Smooth muscle cell (in vitro differentiated cells): ENCODE measurements around the gene IGSF9B. TPM values are rescaled to one million over a fixed set of nuclear protein-coding genes. Genes with fewer than 3 reads are reported as not detected.
"Not testable (repeated sequence)": the region's sequence is repeated elsewhere in the genome, so short reads cannot be mapped to it uniquely, and the experiment has no call there.

ENCODE experiments used
- DNase-seq: peaks from one replicate; lab custom pipeline; 2025; ENCODE audit not compliant: unreplicated experiment; lab: John Stamatoyannopoulos, UW
- H2AFZ ChIP-seq: fragments of 200-600 bp; sonication (generic); 2 replicates; pipeline ENCODE4 v1.6.0; 2016; ENCODE audit warnings: antibody characterized with exemption, low read depth, mild to moderate bottlenecking
- H3F3A ChIP-seq: fragments of 200-600 bp; sonication (generic); 2 replicates; pipeline ENCODE4 v1.6.0; 2017; ENCODE audit warnings: antibody characterized with exemption, low read depth
- H3K27ac ChIP-seq: fragments of 200-600 bp; sonication (generic); 2 replicates; pipeline ENCODE4 v1.5.1; 2016; ENCODE audit warnings: low read depth, mild to moderate bottlenecking
- H3K27me3 ChIP-seq: fragments of 200-600 bp; sonication (generic); 2 replicates; pipeline ENCODE4 v1.6.1; 2016; ENCODE audit warnings: low read depth, mild to moderate bottlenecking
- H3K36me3 ChIP-seq: fragments of 200-600 bp; sonication (generic); 2 replicates; pipeline ENCODE4 v1.5.1; 2016; ENCODE audit warnings: low read depth
- H3K4me1 ChIP-seq: fragments of 200-600 bp; sonication (generic); 2 replicates; pipeline ENCODE4 v1.5.1; 2016; ENCODE audit warnings: low read depth
- H3K4me2 ChIP-seq: fragments of 200-600 bp; sonication (generic); 2 replicates; pipeline ENCODE4 v1.6.0; 2016; ENCODE audit warnings: mild to moderate bottlenecking
- H3K4me3 ChIP-seq: fragments of 200-600 bp; sonication (generic); 2 replicates; pipeline ENCODE4 v1.5.1; 2016; ENCODE audit warnings: mild to moderate bottlenecking
- H3K79me2 ChIP-seq: fragments of 200-600 bp; sonication (generic); 2 replicates; pipeline ENCODE4 v1.6.0; 2016; ENCODE audit warnings: low read depth, mild to moderate bottlenecking
- H3K9ac ChIP-seq: fragments of 200-600 bp; sonication (generic); 2 replicates; pipeline ENCODE4 v1.6.0; 2016; ENCODE audit warnings: low read depth
- H3K9me3 ChIP-seq: fragments of 200-600 bp; sonication (generic); replicated peaks from 2 replicates; pipeline ENCODE4 v1.5.1; 2016; ENCODE audit warnings: low read depth
- H4K20me1 ChIP-seq: fragments of 200-600 bp; sonication (generic); 2 replicates; pipeline ENCODE4 v1.6.0; 2016; ENCODE audit warnings: low read depth
- CTCF ChIP-seq: fragments of 200-600 bp; sonication (generic); IDR thresholded peaks from 2 replicates; pipeline ENCODE4 v1.5.1; 2017; ENCODE audit warnings: borderline replicate concordance, mild to moderate bottlenecking, antibody characterized with exemption; ENCODE audit not compliant: insufficient read depth, poor library complexity, severe bottlenecking
- WGBS: methylation state at CpG from one replicate; pipeline ENCODE4 v1.1.7; 2016; ENCODE audit warnings: low lambda C conversion rate; 5-methylcytosine and 5-hydroxymethylcytosine counted together
- polyA plus RNA-seq: library from polyadenylated mRNA; unstranded; fragments of >200 nt; fragmentation: Nextera tagmentation; extraction: Ambion mirVana; gene quantifications from 2 replicates; pipeline ENCODE4 v1.2.1, GENCODE V29; 2016
- total RNA-seq: library from RNA; depleted of rRNA; stranded (reverse); fragments of >200 nt; gene quantifications from 2 replicates; pipeline ENCODE4 v1.2.3, GENCODE V29; 2014

Gene IGSF9B
- 1.7 and 3.0 TPM in 2 replicates for total RNA-seq
- polyA plus RNA-seq: 0.82 and 1.8 TPM in 2 replicates

- Histone ChIP-seq H3K9me3 (no peaks in the 10 kb centered on the region), H3K4me1 (peaks cover 20% of the 10 kb centered on the region), H3K4me2 (peak within 1 kb of the TSS; percentile 94), H3K79me2 (no peaks in the 10 kb centered on the region), H3K36me3 (no peaks in the 10 kb centered on the region), H4K20me1 (no peaks in the 10 kb centered on the region), H2AFZ (peak within 1 kb of the TSS; percentile 12), H3K9ac (no peak within 1 kb of the TSS), H3K4me3 (peak within 1 kb of the TSS; percentile 54), H3F3A (peaks cover 11% of the 10 kb centered on the region), H3K27ac (no peak within 1 kb of the TSS), H3K27me3 (peaks cover 55% of the 10 kb centered on the region)
- DNase-seq: no peak
- under 1% methylated on average over 82 of the region's 100 CpGs for WGBS
- TF ChIP-seq CTCF: no peak
Observed at GRCh38 chr11:133956650-133957633, at the start of gene IGSF9B. TSS of gene IGSF9B (minus strand) at chr11:133956968. CDS start at chr11:133956754, 214 bp downstream.

- no peak overlapping the region for H3K27ac ChIP-seq
- 69% methylated on average over 10 of the region's 10 CpGs for WGBS
Observed at GRCh38 chr11:134004496-134005172, 47.9 kb upstream of the IGSF9B start.

GRCh38 chr11:134003792-134004495 lies 47.2 kb upstream of the IGSF9B start:
- H2AFZ ChIP-seq: no peak overlapping the region
- no peaks in the 10 kb centered on the region for H3K4me1 ChIP-seq
- H3K9ac ChIP-seq: no peak overlapping the region
- no peaks in the 10 kb centered on the region for H3K36me3 ChIP-seq
- DNase-seq: no peak
- no peaks in the 10 kb centered on the region for H3K79me2 ChIP-seq
- H3K27me3 ChIP-seq: no peaks in the 10 kb centered on the region
- H3K4me3 ChIP-seq: no peak overlapping the region
- H3F3A ChIP-seq: no peaks in the 10 kb centered on the region
- H4K20me1 ChIP-seq: no peaks in the 10 kb centered on the region
- no peaks in the 10 kb centered on the region for H3K9me3 ChIP-seq
- WGBS: 79% methylated on average over 9 of the region's 9 CpGs
- no peak for TF ChIP-seq CTCF
- no peak overlapping the region for H3K4me2 ChIP-seq
- no peak overlapping the region for H3K27ac ChIP-seq

More at GRCh38 chr11:134004496-134005172, 47.9 kb upstream of the IGSF9B start:
- no peak overlapping the region for H3K4me2 ChIP-seq
- no peaks in the 10 kb centered on the region for H3K9me3 ChIP-seq
- no peak overlapping the region for H3K4me3 ChIP-seq
- TF ChIP-seq CTCF: no peak
- H3K36me3 ChIP-seq: no peaks in the 10 kb centered on the region
- no peaks in the 10 kb centered on the region for H3K27me3 ChIP-seq
- H2AFZ ChIP-seq: no peak overlapping the region
- H3K9ac ChIP-seq: no peak overlapping the region
- H4K20me1 ChIP-seq: no peaks in the 10 kb centered on the region
- H3K4me1 ChIP-seq: no peaks in the 10 kb centered on the region
- no peaks in the 10 kb centered on the region for H3K79me2 ChIP-seq
- DNase-seq: no peak
- H3F3A ChIP-seq: no peaks in the 10 kb centered on the region

- not testable (repeated sequence) for H4K20me1 ChIP-seq, H3K27me3 ChIP-seq, H3K4me3 ChIP-seq, H3K79me2 ChIP-seq, H3K27ac ChIP-seq, H3K36me3 ChIP-seq, DNase-seq, H3K9me3 ChIP-seq, H3K9ac ChIP-seq, H3F3A ChIP-seq, H3K4me1 ChIP-seq, H2AFZ ChIP-seq, H3K4me2 ChIP-seq
- 97% methylated on average over 21 of the region's 37 CpGs for WGBS
Observed at GRCh38 chr11:134002819-134003218, 46.1 kb upstream of the IGSF9B start.

- not testable (repeated sequence) for H4K20me1 ChIP-seq, DNase-seq
- WGBS: 55% methylated on average over 10 of the region's 10 CpGs
Observed at GRCh38 chr11:134002338-134002737, 45.6 kb upstream of the IGSF9B start.

More at GRCh38 chr11:134002338-134002737, 45.6 kb upstream of the IGSF9B start:
- not testable (repeated sequence) for H3K36me3 ChIP-seq, H3K4me1 ChIP-seq, H3K27ac ChIP-seq, H2AFZ ChIP-seq, H3K9me3 ChIP-seq, H3F3A ChIP-seq, H3K79me2 ChIP-seq, H3K27me3 ChIP-seq, H3K9ac ChIP-seq, H3K4me2 ChIP-seq, H3K4me3 ChIP-seq
